Activated T-helper 9 cell treated with anti-CD3 and anti-CD28 coated beads, Interleukin-2, amount 50 U/mL, for 16 hours (primary cell): Measurements from ENCODE around the gene CPSF2.
A peak's percentile ranks its signal among the peaks of the same experiment; 100 is the strongest.

ENCODE experiments used
- DNase-seq: peaks from one replicate; pipeline ENCODE4 v3.0.0-alpha.2; 2020; ENCODE audit warnings: low read depth

Gene CPSF2

DNA sequence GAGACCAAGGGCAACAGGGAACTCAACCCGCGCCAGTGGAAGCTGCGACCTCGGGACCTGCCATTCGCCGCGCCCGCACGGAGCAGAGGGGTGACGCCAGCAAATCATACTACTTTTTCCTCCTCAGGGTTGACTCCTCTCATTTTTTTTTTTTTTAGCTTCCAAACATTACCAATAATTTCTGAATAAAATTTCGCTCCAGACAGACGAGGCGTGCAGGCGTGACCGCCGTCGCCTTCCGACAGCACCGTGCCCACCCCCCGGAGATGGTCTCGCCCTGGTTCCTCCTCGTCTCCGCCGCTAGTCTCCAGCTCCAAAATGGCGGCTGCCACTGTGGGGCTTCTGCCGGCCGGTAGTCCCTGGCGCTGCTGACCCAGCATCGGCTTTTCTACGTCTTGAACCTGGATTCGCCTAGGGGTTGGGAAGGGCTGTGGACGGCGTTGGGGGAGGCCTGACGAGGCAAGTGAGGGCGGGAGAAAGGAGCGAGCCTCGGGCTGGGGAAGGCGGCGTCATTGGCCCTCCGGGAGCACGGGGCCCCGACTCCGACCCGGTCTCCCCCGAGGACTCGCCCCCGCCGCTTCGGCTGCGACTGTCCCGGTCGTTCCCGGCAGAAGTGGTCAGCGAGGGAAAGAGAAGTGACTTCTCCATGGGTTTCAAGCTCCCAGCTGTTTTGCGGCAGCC is at the start of gene CPSF2, which contains the start of gene NDUFB1:
CPSF2 (plus strand) TSS at position 300 of the 681 bp plus-strand sequence. CDS start 9,016 bp downstream, outside the sequence.
NDUFB1 (minus strand) TSS at position 37 of the 681 bp plus-strand sequence. CDS start 4,069 bp downstream, outside the sequence.
- DNase-seq, result peak; percentile 72

DNA sequence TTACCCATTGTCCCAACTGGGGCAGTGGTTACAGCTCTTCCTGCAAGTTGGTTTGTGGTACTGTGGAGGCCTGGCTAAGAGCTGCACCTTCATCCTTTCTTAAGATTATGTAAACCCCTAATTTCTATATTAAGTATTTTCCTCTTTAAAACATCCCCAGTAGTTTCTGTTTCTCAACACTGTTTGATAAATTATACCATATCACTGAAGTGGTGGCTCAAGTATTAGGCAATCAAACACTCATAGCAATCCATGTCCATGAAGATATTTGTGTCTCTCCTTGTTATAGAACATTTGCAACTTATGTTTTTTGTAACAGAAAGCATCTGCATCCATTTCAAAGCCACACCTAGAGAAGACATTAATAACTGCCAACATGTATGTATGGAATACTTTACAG is 47.2 kb upstream of the CPSF2 start:
- no peak for DNase-seq

DNA sequence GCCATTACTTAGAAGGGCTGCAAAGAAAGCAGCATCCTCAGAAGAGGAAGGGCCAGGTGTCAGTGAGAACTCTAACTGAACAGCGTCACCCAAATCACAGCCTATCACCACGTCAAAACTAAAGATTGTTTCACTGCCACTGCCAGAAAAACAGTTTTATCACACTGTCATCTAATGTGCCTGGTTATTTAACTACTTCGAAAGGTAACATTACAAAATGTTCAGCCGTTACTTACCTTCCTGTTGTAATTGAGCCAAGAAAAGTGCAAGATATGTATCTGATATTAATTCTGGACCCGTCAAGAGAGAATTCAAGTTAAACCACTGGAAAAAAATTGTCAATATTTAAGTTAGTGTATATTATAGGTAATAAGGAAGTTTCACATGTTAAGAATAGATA is 33.3 kb upstream of the CPSF2 start:
- no peak for DNase-seq

DNA sequence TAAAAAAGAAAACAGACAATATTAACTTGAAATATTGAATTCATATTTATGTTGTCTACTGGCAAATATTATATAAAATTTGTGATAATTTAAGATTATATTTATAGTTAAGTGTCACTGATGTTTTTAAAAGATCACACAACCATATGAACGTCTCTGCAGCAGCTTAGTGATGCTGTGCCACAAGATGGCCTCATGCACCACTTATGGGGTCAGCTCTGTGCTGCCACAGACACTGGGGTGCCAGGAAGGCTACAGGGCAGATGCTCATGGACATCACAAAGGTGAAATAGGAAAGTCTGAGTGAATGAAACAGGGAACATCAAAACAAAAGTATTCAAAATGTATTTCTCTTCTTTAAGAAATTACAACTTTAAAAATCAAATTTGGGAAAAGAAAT is 28.4 kb upstream of the CPSF2 start:
- DNase-seq, result no peak

DNA sequence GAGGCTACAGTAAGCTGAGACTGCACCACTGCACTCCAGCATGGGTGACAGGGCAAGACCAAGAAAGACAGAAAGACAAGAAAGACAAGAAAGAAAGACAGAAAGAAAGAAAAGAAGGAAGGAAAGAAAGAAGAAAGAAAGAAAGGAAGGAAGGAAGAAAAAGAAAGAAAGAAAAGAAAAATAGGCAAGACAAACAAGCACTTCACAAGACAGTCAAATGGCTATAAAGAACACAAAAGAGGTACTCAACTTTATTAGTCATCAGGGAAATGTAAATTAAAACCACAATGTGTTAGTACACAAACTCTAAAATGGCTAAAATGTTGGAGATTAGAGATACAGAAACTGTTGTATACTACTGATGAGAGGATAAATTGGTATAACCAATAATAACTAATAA is 22.0 kb upstream of the CPSF2 start:
- DNase-seq, result no peak

DNA sequence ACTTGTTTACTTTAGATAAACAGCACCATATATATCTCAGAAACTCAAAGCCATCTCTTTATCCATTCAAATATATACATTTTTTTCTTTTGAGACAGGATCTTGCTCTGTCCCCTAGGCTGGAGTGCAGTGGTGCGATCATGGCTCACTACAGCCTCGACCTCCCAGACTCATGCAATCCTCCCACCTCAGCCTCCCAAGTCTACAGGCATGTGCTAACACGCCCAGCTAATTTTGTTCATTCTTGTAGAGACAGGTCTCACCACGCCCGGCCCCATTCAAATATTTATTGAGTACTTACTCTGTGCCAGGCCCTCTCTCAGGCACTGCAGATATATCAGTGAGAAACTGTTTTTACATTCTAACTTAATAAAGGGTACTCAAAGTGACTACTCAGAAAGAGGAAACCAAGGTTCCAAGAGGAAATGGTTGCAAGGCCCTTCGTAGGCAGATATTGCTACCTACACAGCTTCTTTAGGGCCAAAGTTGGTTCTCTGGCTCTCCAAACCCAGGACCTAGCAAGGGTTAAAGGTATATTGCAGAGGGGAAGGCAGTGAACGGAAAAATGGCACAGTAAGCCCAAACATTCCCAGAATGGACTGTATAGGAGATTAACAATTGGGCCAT is 18.3 kb upstream of the CPSF2 start:
- no peak for DNase-seq

DNA sequence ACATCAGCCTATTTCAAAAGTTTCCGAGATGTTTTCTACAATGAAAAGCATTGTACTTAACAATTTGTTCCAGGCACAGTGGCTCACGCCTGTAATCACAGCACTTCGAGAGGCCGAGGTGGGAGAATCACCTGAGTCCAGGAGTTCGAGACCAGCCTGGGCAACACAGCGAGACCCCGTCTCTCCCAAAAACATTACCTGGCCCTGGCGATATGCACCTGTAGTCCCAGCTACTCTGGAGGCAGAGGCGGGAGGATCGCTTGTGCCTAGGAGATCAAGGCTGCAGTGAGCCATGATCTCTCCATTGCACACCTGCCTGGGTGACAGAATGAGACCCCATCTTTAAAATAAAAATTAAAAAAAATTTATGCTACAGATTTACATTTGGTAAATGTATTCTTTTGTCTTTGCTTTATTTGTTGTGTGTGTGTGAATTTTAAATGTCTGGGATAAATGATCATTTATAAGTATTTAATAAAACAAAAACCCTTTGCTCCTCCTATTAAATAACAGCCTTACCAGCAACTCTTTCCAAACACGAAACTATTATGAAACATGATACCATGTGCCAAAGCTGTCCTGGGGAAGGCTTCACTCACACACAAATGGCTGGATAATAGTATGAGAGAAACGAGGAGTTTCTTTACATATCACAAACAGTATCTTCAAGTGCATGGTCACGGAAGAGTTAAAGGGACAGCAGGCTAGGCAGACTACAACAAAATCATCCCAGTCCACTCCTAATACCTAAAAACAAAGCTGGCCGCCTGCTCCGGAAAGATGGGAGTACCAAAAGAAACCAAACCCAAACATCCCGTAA is 16.5 kb upstream of the CPSF2 start:
- no peak for DNase-seq

DNA sequence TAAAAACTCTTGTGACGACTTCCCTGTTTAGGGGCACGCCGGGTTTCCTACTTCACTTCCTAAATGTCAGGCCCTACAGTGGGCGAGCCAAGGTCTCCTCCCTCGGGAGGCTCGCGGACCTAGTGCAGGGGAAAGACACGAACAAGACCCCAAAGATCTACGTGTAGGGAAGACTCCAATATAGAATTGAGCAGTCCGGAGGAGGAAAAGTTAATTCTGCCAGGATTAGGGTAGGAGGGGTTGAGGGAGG is 16.0 kb upstream of the CPSF2 start:
- DNase-seq, result no peak

DNA sequence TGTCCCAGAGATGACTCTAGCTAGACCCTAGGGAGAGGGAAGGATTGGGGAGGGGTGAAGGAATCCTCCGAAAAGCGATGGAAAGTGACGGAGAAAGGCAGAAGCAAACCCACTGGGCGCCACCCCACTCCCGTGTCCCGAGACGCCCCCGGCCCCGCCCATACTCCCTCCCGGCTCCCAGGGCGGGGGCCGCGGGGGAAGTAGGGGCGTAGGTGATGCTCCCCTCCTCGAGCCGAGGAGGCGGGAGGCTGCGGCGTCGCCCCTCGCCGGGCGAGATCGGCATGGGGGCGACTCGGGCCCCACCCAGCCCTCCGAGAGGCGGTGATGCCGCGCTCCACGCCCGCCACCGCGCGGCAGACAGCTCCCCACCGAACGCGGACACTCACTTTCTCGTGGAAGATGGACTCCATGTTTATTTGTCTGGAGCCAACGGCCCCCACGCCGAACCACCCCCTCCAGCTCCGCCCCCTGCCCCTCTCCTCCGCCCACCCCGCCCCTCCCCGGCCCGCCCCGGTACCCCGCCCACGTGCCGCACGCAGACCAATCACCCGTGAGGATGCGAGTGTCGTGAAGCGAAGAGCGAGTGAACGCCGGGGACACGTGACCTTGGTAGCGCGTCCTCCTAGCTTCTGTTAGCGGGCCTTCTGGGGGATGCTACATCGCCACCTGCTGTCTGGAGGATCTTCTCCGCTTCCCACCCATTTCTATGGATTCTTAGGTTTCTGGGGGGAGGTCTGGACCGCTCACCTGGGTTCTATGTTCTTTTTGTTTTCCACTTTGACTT is 15.4 kb upstream of the CPSF2 start, which contains the start of gene ATXN3:
ATXN3 (minus strand) TSS at position 440 of the 784 bp plus-strand sequence; CDS start at position 410, 30 bp downstream.
- DNase-seq, result peak; percentile 94

DNA sequence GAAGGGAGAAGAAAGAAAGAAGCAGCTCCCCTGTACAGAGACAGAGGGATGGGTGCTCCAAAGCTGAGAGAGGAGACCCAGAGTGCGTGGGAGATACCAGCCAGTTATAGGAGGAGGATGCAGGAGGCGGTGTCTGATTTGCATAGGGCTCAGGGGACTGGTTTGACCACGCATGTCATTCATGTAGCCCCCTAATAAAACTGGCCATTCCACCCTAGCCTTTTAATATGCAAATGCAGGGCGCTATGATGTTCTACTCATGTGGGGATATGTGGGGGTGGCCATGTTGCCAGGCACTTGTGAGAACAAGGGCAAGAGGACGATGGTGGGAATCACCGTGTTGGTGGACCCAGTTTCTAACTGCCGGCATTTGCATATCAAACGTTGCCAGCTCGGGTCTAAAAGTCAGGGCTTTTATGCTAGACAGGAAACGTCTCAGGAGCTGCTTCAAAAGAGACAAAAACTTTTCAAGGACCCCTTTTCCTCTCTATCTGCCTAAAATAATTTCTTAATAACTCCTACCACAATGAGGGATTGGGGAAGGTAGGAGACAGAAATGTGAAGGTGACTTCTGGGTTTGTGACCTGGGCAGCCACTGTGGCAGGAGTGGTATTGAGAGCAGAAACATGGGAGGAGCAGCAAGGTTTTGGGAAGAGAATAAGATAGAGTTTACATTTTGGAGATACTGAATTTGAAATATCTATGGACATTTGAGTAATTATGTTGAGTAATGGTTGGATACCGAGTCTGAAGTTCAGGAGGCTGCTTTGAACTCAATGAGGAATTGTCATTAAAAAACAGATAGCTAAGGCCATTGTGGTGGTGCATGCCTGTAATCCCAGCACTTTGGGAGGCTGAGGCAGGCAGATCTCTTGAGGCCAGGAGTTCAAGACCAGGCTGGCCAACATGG is 13.2 kb upstream of the CPSF2 start:
- DNase-seq, result no peak

DNA sequence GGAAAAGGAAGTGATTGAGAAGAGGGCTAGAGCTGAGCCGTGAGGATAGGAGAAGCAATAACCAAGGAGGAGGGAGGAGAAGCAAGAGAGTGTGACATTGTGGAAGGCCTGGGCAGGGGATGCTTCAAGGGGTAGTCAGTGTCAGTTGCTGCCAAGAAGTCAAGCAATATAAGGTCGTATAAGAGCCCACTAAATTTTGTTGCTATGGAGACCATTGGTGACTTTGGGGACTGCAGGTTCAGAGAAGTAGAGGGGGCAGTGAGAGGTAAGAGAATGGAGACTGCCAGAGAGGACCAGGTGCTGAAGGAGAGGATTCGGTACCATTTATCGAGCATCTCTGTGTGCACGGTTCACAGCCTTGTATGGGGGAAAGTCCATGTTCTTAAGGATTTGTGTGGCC is 12.3 kb upstream of the CPSF2 start:
- DNase-seq, result no peak

DNA sequence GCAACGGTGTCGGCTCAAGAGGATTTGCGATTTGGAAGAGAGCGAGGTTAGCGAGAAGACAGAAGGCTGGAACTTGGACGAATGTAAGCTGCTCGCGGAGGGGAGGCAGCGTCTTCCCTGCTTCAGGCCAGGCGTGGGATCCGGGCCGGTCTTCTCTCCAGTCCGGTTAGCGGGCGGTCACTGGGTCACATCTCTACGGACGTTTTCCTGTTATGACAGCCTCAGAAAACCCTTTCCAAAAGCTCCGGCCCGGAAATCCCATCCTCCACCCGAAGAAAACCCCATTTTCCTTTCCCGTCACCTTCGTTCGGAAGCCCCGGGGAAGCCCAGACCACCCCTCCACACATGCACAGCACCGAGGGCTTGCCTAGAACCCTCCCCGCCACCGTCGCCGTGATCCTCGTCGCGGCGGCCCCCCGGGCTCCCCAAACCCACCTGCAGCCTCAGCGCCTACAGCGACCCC is 531 bp upstream of the CPSF2 start:
- no peak for DNase-seq

DNA sequence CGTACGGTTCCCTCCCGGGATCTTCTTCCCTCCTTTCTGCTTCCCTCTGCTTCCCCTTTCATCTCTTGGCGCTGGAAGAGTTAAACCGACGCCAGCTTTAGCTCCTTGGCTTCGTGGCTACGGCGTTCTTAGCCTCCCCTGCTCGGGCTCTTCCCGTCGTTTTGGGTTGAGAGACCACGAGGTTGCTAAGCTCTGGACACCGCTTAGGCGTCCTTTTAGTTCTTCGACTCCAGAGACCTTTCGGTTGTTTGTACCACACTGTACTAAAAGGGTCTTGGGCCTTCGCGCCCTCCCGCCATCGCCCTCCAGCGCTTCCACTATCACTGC is 545 bp downstream of the CPSF2 start:
- DNase-seq, result no peak

DNA sequence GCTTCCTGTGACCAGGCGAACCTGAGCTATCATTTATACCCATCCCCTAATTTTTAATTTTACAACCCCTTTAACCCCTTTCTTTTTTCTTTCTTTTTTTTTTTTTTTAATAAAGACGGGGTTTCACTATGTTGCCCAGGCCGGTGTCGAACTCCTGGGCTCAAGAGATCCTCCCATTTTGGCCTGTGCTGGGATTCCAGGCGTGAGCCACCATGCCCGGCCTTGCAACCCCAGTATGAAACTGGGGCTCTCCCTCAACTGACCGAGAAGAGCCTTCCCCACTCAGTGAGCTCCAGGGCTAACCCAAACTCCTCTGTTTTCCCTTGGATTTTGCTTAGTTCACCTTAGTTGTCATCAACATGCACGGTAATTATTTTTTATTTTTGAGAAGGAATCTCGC is 992 bp downstream of the CPSF2 start:
- DNase-seq, result no peak

DNA sequence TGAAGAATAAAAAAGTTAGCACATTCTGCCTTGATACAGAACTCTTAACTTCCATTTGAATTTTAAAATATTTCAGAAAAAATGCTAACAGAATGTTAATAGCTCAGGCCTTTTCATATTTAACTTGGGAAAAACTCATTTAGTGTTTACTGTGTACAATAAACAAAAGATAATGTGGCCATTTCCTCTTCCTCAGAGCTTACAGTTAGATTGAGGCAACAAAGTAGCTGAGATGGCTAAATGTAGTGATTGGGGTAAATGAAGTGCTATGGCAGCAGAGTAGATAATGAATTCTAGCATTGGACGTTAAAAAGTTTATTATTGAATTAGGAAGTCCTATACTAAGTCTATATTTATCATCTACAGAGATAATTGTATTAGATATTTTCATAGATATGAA is 12.7 kb downstream of the CPSF2 start:
- no peak for DNase-seq

DNA sequence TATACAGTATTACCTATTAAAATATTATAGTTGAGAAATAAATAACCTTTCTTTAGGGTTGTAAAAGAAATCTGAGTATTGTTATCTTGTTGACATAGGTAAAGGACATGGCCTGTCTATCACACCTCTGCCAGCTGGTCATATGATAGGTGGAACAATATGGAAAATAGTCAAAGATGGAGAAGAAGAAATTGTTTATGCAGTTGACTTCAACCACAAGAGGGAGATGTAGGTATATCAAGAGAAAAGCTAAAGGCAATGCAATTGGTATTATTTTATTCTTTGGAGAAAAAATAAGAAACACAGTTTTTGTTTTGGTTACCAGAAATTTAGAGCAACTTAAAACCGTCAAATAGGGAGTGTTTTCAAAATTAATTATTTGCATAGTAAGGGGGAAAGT is 13.5 kb downstream of the CPSF2 start:
- DNase-seq, result no peak

DNA sequence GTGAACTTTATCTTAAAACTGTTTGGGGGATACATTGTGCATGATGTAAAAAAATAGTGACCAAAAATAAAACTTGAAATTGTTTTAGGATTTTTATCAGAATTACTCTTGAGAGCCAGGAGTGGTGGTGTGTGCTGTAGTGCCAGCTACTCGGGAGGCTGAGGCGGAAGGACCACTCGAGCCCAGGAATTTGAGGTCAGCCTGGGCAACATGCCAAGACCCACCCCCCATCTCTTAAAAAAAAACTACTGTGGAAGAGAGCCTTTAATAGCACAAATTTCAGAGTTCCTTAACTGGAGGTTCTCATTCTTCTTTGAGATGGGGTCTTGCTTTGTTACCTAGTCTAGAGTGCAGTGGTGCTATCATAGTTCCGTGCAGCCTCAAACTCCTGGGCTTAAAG is 21.5 kb downstream of the CPSF2 start:
- no peak for DNase-seq

DNA sequence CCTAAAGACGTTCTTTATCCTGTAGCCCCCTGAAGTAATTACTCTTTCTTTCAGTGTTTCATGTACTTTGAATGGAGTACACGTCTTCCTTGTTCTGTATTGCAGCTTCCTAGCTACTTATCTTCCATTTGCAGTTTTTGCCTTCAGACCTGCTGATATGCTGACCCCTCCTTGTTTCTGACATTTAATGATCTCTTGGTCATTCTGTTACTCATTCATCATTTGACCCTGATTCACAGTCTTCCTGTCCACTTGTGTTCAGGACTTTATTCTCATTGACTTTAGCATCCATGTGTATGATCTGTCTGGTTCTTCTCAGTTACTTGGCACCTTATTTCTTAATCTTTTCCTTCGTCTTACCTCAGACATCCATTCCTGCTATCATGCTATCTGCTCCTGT is 22.2 kb downstream of the CPSF2 start:
- DNase-seq, result no peak

DNA sequence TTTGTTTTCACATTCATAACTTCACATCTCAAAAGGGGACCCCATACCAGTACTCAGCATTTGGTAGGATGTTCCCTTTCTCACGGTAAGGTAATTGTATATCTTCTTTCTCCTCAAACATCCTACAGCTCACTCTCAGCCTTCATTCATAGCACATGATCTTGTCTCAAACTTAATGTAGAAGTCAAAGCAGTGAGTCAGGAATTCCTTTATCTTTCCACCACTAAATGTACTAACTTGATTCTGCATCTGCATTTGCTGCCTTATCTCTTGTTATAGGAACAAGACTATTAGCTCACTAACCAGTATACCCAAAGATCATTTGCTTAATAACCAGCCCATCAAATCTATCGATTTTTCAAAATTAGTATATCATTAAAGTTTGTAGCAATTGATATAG is 22.9 kb downstream of the CPSF2 start:
- no peak for DNase-seq

DNA sequence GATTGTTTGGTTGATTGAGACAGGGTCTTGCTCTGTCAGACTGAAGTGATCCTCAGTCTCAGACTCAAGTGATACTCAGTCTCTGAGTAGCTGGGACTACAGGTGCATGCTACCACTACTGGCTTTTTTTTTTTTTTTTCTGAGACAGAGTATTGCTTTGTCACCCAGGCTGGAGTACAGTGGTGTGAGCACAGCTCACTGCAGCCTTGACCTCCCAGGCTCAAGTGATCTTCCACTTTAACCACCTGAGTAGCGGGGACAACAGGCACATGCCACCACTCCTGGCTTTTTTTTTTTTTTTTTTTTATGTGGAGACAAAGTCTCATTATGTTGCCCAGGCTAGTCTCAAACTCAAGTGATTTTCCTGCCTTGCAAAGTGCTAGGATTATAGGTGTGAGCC is 31.8 kb downstream of the CPSF2 start:
- DNase-seq, result no peak

DNA sequence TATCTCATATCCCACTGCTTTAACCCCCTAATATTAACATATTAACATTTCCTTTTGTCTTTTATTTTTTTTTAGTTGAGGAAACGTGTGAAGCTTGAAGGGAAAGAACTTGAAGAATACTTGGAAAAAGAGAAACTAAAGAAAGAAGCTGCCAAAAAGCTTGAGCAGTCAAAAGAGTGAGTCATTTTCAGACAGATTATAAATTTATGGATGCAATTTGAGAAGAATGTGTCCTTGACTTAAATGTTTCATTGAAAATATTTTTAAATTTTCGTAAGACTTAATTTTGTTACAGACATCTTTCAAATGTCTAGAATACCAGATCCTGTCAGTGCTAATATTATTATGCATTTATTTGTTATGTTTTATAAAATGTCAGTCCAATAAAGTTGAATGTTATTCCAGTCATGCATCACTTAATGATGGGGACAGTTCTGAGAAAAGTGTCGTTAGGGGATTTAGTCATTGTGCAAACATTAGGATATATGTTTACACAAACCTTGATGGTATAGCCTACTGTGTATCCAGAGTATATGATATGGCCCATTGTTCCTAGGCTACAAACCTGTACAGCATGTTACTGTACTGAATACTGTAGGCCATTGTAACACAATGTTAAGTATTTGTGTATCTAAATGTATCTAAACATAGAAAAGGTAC is 32.6 kb downstream of the CPSF2 start:
- DNase-seq, result no peak
